Adipocyte (in vitro differentiated cells): ENCODE measurements around the gene GON7.
A peak's percentile ranks its signal among the peaks of the same experiment; 100 is the strongest.
"Not testable (repeated sequence)": the region's sequence is repeated elsewhere in the genome, so short reads cannot be mapped to it uniquely, and the experiment has no call there.

Experiments used
- DNase-seq: peaks from one replicate; pipeline ENCODE4 v3.0.0-alpha.2; 2015; ENCODE audit warnings: low read depth
- H3K27me3 ChIP-seq: replicated peaks from 2 replicates; pipeline ENCODE4 v1.7.0; 2013; ENCODE audit warnings: mild to moderate bottlenecking, low read length, moderate library complexity; ENCODE audit not compliant: control insufficient read depth, insufficient read depth
- H3K36me3 ChIP-seq: 2 replicates; pipeline ENCODE4 v1.7.0; 2013; ENCODE audit warnings: low read length, mild to moderate bottlenecking, moderate library complexity; ENCODE audit not compliant: control insufficient read depth, insufficient read depth, severe bottlenecking
- H3K4me1 ChIP-seq: 2 replicates; pipeline ENCODE4 v1.7.0; 2013; ENCODE audit warnings: mild to moderate bottlenecking, low read length, moderate library complexity; ENCODE audit not compliant: control insufficient read depth, insufficient read depth
- H3K4me3 ChIP-seq: 2 replicates; pipeline ENCODE4 v1.7.0; 2013; ENCODE audit warnings: mild to moderate bottlenecking, low read length, moderate library complexity
- H3K9ac ChIP-seq: 2 replicates; pipeline ENCODE4 v1.7.0; 2013; ENCODE audit warnings: mild to moderate bottlenecking, low read length, moderate library complexity
- H3K9me3 ChIP-seq: 2 replicates; pipeline ENCODE4 v1.7.0; 2013; ENCODE audit warnings: mild to moderate bottlenecking, low read length, moderate library complexity; ENCODE audit not compliant: control insufficient read depth

Gene GON7

GRCh38 chr14:93195316-93195999 is 11.4 kb downstream of the GON7 start:
- no peaks in the 10 kb centered on the region for H3K36me3 ChIP-seq
- DNase-seq: no peak
- H3K4me3 ChIP-seq: no peak overlapping the region
- H3K27me3 ChIP-seq: no peaks in the 10 kb centered on the region
- no peak overlapping the region for H3K9ac ChIP-seq
- no peaks in the 10 kb centered on the region for H3K9me3 ChIP-seq
- H3K4me1 ChIP-seq: no peaks in the 10 kb centered on the region

DNA sequence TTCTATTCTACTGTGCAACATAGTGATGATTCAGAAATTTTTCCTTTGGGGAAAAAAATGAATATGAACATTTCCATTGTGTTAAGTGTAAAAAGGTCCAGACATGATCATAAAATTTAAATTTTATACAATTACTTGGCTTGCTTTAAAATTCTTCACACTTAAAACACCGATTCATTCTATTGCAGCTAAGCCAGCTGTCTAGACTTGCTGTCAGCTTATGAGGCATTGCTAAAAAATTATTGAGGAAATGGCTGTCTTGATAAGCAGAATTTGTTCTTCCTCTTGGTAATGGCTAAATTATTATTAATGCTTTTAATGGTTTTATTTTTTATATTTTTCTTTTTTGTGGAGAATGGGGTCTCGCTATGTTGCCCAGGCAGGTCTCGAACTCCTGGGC is 19.9 kb downstream of the GON7 start:
- Histone ChIP-seq H3K36me3 (peaks cover 9% of the 10 kb centered on the region), H3K9ac (no peak overlapping the region), H3K9me3 (no peaks in the 10 kb centered on the region), H3K27me3 (no peaks in the 10 kb centered on the region), H3K4me3 (no peak overlapping the region), H3K4me1 (peaks cover 14% of the 10 kb centered on the region)
- DNase-seq: no peak

DNA sequence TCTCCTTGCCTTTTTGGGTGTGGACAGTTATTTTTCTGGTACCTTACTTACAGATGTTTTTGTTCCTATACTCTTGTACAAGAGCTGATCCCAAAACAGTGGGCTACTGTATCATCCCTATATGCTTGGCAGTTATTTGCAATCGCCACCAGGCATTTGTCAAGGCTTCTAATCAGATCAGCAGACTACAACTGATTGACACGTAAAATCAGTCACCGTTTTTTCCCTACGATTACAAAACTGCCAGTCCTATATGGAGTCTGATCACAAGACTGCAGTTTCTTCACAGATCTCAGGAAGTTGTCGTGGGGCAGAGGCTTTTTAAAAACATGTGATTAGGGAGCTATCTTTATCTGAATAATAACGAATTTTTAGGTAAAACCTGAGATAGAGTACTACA is 20.4 kb downstream of the GON7 start:
- Histone ChIP-seq H3K4me3 (no peak overlapping the region), H3K4me1 (peaks cover 14% of the 10 kb centered on the region), H3K9me3 (no peaks in the 10 kb centered on the region), H3K27me3 (no peaks in the 10 kb centered on the region), H3K9ac (no peak overlapping the region), H3K36me3 (peaks cover 12% of the 10 kb centered on the region)
- DNase-seq: no peak

GRCh38 chr14:93185349-93185720 is 21.5 kb downstream of the GON7 start:
- no peak for DNase-seq
- H3K4me3 ChIP-seq: peak overlapping the region; percentile 99
- H3K9ac ChIP-seq: peak overlapping the region; percentile 92
- peaks cover 12% of the 10 kb centered on the region for H3K36me3 ChIP-seq
- H3K9me3 ChIP-seq: no peaks in the 10 kb centered on the region
- peaks cover 14% of the 10 kb centered on the region for H3K4me1 ChIP-seq
- H3K27me3 ChIP-seq: no peaks in the 10 kb centered on the region

GRCh38 chr14:93184391-93185348 is 22.2 kb downstream of the GON7 start, which contains the start of the genes LYSET and MOAP1:
Gene LYSET, plus strand, starts transcription at chr14:93185317. Its CDS starts 89 bp downstream, at chr14:93185406.
Gene MOAP1, minus strand, starts transcription at chr14:93184897. Its CDS starts 655 bp downstream, at chr14:93184242.
- peaks cover 12% of the 10 kb centered on the region for H3K36me3 ChIP-seq

DNA sequence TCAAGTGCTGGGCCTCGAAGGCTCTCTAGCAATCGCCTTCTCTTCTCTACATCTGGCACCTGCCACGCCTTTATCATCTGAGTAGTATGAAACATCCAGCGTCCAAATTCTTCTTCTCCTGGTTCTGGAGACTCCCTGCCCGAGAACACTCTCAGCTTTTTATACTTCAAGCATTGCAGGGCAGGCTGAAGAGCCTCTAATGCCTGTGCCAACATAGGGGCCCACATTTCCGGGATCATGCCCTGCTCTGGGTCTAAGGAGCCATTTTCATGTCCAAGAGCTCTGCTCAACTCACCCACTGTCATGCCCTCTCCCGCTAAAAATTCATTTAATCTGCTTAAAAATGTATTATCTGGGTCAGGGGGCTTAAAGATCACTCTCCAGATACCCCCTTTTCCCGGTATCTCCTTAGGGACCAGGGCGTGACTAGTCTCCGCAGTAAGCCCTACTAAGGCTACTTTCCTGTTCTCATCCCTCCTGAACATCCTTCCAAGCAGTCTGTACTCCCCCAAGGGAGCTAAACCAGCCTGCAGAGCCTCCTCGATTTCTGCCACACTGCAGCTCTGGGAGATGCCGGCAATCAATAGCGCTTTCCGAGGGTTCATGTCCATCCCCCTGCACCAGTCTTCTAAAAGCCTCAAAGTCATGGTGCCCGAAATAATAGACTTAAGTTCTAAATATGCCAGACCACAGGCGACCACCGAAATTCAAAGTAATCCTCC is 23.1 kb downstream of the GON7 start:
- H3K4me3 ChIP-seq: peak overlapping the region; percentile 99
- peaks cover 7% of the 10 kb centered on the region for H3K36me3 ChIP-seq
- no peaks in the 10 kb centered on the region for H3K9me3 ChIP-seq
- H3K4me1 ChIP-seq: peaks cover 14% of the 10 kb centered on the region
- H3K27me3 ChIP-seq: no peaks in the 10 kb centered on the region
- peak; percentile 10 for DNase-seq
- H3K9ac ChIP-seq: peak overlapping the region; percentile 92

More at GRCh38 chr14:93184391-93185348, 22.2 kb downstream of the GON7 start, which contains the start of the genes LYSET and MOAP1:
- DNase-seq: peak; percentile 92
- Histone ChIP-seq H3K9ac (peak within 1 kb of the TSS; percentile 92), H3K4me1 (peaks cover 14% of the 10 kb centered on the region), H3K9me3 (no peaks in the 10 kb centered on the region), H3K4me3 (peak within 1 kb of the TSS; percentile 99), H3K27me3 (no peaks in the 10 kb centered on the region)

- Histone ChIP-seq H3K36me3 (no peaks in the 10 kb centered on the region), H3K9me3 (no peaks in the 10 kb centered on the region), H3K9ac (no peak overlapping the region), H3K4me3 (no peak overlapping the region), H3K27me3 (no peaks in the 10 kb centered on the region), H3K4me1 (no peaks in the 10 kb centered on the region)
- no peak for DNase-seq
These were observed 31.4 kb downstream of the GON7 start for GRCh38 chr14:93175492-93175891.

DNA sequence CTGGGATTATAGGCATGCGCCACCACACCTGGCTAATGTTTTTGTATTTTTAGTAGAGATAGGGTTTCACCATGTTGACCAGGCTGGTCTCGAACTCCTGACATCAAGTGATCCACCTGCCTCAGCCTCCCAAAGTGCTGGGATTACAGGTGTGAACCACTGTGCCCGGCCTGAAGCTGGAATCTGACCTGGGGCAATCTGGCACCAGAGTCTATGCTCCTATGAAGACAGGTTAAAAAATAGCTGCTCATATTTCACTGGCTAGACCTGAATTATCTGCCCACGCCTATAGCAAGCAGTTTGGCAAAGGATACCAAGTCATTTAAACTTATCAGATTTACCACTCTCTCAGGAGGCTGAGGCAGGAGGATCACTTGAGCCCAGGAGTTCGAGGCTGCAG is 32.1 kb downstream of the GON7 start:
- H3K9me3 ChIP-seq, DNase-seq: not testable (repeated sequence)

GRCh38 chr14:93173943-93174395 is 32.9 kb downstream of the GON7 start:
- Histone ChIP-seq H3K9me3 (no peaks in the 10 kb centered on the region), H3K9ac (no peak overlapping the region)
- no peak for DNase-seq

More for the DNA sequence above, 32.1 kb downstream of the GON7 start:
- not testable (repeated sequence) for H3K4me3 ChIP-seq, H3K9ac ChIP-seq, H3K36me3 ChIP-seq, H3K27me3 ChIP-seq, H3K4me1 ChIP-seq

GRCh38 chr14:93171376-93171775 is 35.5 kb downstream of the GON7 start:
- Histone ChIP-seq H3K36me3 (no peaks in the 10 kb centered on the region), H3K4me3 (no peak overlapping the region), H3K4me1 (no peaks in the 10 kb centered on the region), H3K9ac (no peak overlapping the region), H3K27me3 (no peaks in the 10 kb centered on the region), H3K9me3 (no peaks in the 10 kb centered on the region)
- no peak for DNase-seq

More at GRCh38 chr14:93173943-93174395, 32.9 kb downstream of the GON7 start:
- Histone ChIP-seq H3K36me3 (no peaks in the 10 kb centered on the region), H3K4me1 (no peaks in the 10 kb centered on the region), H3K27me3 (no peaks in the 10 kb centered on the region), H3K4me3 (no peak overlapping the region)

GRCh38 chr14:93170141-93170540 is 36.7 kb downstream of the GON7 start:
- not testable (repeated sequence) for H3K36me3 ChIP-seq, H3K9ac ChIP-seq, DNase-seq, H3K4me3 ChIP-seq, H3K27me3 ChIP-seq, H3K9me3 ChIP-seq, H3K4me1 ChIP-seq
